Breast epithelium (tissue), 4 donors: ENCODE measurements around the gene SH3BGRL2. TPM values are rescaled to one million over a fixed set of nuclear protein-coding genes. Genes with fewer than 3 reads are reported as not detected.

Experiments
- DNase-seq, 2 donors: peaks; one replicate each; pipeline ENCODE4 v3.0.0-alpha.2; 2019; ENCODE audit warnings: low spot score in 2 of 2
- H3K27ac ChIP-seq, 2 donors: fragments of 200-600 bp; sonication (generic) in 1 of 2; one replicate each; pipeline ENCODE4 v1.5.1; 2016 to 2019; ENCODE audit warnings: mild to moderate bottlenecking in 1 of 2
- H3K27me3 ChIP-seq, 2 donors: fragments of 200-600 bp; sonication (generic) in 1 of 2; one replicate each; pipeline versions ENCODE4 v1.5.1 to v1.6.0; 2017 to 2019; ENCODE audit warnings: control low read depth in 1 of 2, mild to moderate bottlenecking in 1 of 2
- H3K36me3 ChIP-seq: fragments of 200-600 bp; one replicate; pipeline ENCODE4 v1.5.1; 2019
- H3K4me1 ChIP-seq, 2 donors: fragments of 200-600 bp; sonication (generic); one replicate each; pipeline ENCODE4 v1.5.1; 2016 to 2019; ENCODE audit warnings: control low read depth in 1 of 2
- H3K4me3 ChIP-seq, 3 donors: fragments of 200-600 bp; sonication (generic); 1 replicate in 2 of 3; 2 replicates in 1 of 3; pipeline ENCODE4 v1.5.1; 2016 to 2019; ENCODE audit warnings: mild to moderate bottlenecking in 3 of 3, moderate library complexity in 2 of 3
- H3K9me3 ChIP-seq, 2 donors: fragments of 200-600 bp; sonication (generic) in 1 of 2; one replicate each; pipeline ENCODE4 v1.5.1; 2016 to 2019; ENCODE audit warnings: control low read depth in 1 of 2
- CTCF ChIP-seq, 3 donors: fragments of 450-650 bp; IDR thresholded peaks; one replicate each; pipeline ENCODE4 v1.5.1; 2016 to 2017; ENCODE audit warnings: antibody characterized with exemption in 3 of 3, mild to moderate bottlenecking in 3 of 3, moderate library complexity in 3 of 3
- POLR2A ChIP-seq: fragments of 450-650 bp; IDR thresholded peaks from one replicate; pipeline ENCODE4 v1.6.1; 2016; ENCODE audit warnings: antibody characterized with exemption, mild to moderate bottlenecking, moderate library complexity
- POLR2AphosphoS5 ChIP-seq, 3 donors: sonication (generic); formaldehyde crosslinking; IDR thresholded peaks; one replicate each; pipeline ENCODE4 v1.6.1; 2017; ENCODE audit warnings: antibody characterized with exemption in 3 of 3
- intact Hi-C: fragments of 100-400 bp; cut with DNase I; formaldehyde crosslinking; loops from one replicate; pipeline ENCODE4 v1.15.1; 2023; ENCODE audit warnings: low total_unique reads
- total RNA-seq, 3 donors: library from RNA; depleted of rRNA; stranded (reverse); fragments of >200 nt; gene quantifications; one replicate each; pipeline ENCODE4 v1.1.0, GENCODE V29; 2016

SH3BGRL2 gene
- total RNA-seq, 3 donors from 2014 or later: 31.8 to 54.4 (median 50.9) TPM

- no peak overlapping the region for H3K27ac ChIP-seq
- no peak overlapping the region for H3K4me3 ChIP-seq
- no peaks in the 10 kb centered on the region for H3K9me3 ChIP-seq
- intact Hi-C loops: no loop called here
- no peak for DNase-seq
- peaks cover 0 to 6% of the 10 kb centered on the region in 2 donors for H3K4me1 ChIP-seq
- no peaks in the 10 kb centered on the region for H3K27me3 ChIP-seq
- H3K36me3 ChIP-seq: no peaks in the 10 kb centered on the region
- TF ChIP-seq POLR2A (no peak), CTCF (IDR thresholded peaks at IDR 0.05) (no peak), POLR2AphosphoS5 (IDR thresholded peaks at IDR 0.05) (no peak)
Observed at GRCh38 chr6:79684876-79685275, 53.7 kb downstream of the SH3BGRL2 start.

GRCh38 chr6:79686707-79687309 lies 55.7 kb downstream of the SH3BGRL2 start:
- TF ChIP-seq CTCF (IDR thresholded peaks at IDR 0.05): no peak
- TF ChIP-seq POLR2A: no peak
- no peak for TF ChIP-seq POLR2AphosphoS5 (IDR thresholded peaks at IDR 0.05)
- intact Hi-C loops: no loop called here
- Histone ChIP-seq H3K4me1 (peaks cover 0 to 6% of the 10 kb centered on the region in 2 donors), H3K4me3 (no peak overlapping the region), H3K9me3 (no peaks in the 10 kb centered on the region), H3K27me3 (no peaks in the 10 kb centered on the region), H3K36me3 (no peaks in the 10 kb centered on the region), H3K27ac (peak overlapping the region in 1 of 2 donors; percentile 49)
- DNase-seq: no peak

GRCh38 chr6:79687759-79688158 lies 56.6 kb downstream of the SH3BGRL2 start:
- Histone ChIP-seq H3K4me3 (no peak overlapping the region), H3K4me1 (peaks cover 0 to 6% of the 10 kb centered on the region in 2 donors), H3K27ac (no peak overlapping the region), H3K36me3 (no peaks in the 10 kb centered on the region), H3K27me3 (no peaks in the 10 kb centered on the region), H3K9me3 (no peaks in the 10 kb centered on the region)
- DNase-seq: no peak
- no peak for TF ChIP-seq POLR2A
- no peak for TF ChIP-seq CTCF (IDR thresholded peaks at IDR 0.05)
- no peak for TF ChIP-seq POLR2AphosphoS5 (IDR thresholded peaks at IDR 0.05)
- intact Hi-C loops: no loop called here

GRCh38 chr6:79694156-79694555 lies 63.0 kb downstream of the SH3BGRL2 start:
- no peaks in the 10 kb centered on the region for H3K36me3 ChIP-seq
- no peak for DNase-seq
- no peak overlapping the region for H3K27ac ChIP-seq
- H3K9me3 ChIP-seq: no peaks in the 10 kb centered on the region
- TF ChIP-seq POLR2A (no peak), CTCF (IDR thresholded peaks at IDR 0.05) (no peak), POLR2AphosphoS5 (IDR thresholded peaks at IDR 0.05) (no peak)
- no peaks in the 10 kb centered on the region for H3K27me3 ChIP-seq
- H3K4me1 ChIP-seq: no peaks in the 10 kb centered on the region
- H3K4me3 ChIP-seq: no peak overlapping the region
- intact Hi-C loops: no loop called here

- no peaks in the 10 kb centered on the region for H3K27me3 ChIP-seq
- intact Hi-C loops: no loop called here
- TF ChIP-seq POLR2A (no peak), CTCF (IDR thresholded peaks at IDR 0.05) (no peak), POLR2AphosphoS5 (IDR thresholded peaks at IDR 0.05) (no peak)
- no peak overlapping the region for H3K27ac ChIP-seq
- H3K36me3 ChIP-seq: no peaks in the 10 kb centered on the region
- no peak for DNase-seq
- no peaks in the 10 kb centered on the region for H3K9me3 ChIP-seq
- no peak overlapping the region for H3K4me3 ChIP-seq
- H3K4me1 ChIP-seq: no peaks in the 10 kb centered on the region
Observed at GRCh38 chr6:79694623-79695343, 63.7 kb downstream of the SH3BGRL2 start.
